Colonic mucosa (tissue), 4 donors: Measurements from ENCODE around the gene FAM221B. TPM values are rescaled to one million over a fixed set of nuclear protein-coding genes. Genes with fewer than 3 reads are reported as not detected.
A peak's percentile ranks its signal among the peaks of the same experiment; 100 is the strongest.

ENCODE experiments used
- DNase-seq: peaks from one replicate; pipeline ENCODE4 v3.0.0-alpha.2; 2020
- H3K27ac ChIP-seq: fragments of 200-600 bp; one replicate; pipeline ENCODE4 v1.8.0; 2021
- H3K27me3 ChIP-seq: fragments of 200-600 bp; one replicate; pipeline ENCODE4 v1.8.0; 2021
- H3K36me3 ChIP-seq: fragments of 200-600 bp; one replicate; pipeline ENCODE4 v1.8.0; 2021
- H3K4me1 ChIP-seq: fragments of 200-600 bp; one replicate; pipeline ENCODE4 v1.8.0; 2021; ENCODE audit warnings: mild to moderate bottlenecking
- H3K4me3 ChIP-seq: fragments of 200-600 bp; one replicate; pipeline ENCODE4 v1.8.0; 2021
- H3K9ac ChIP-seq, 2 donors: one replicate each; pipeline ENCODE4 v1.7.0; 2013; ENCODE audit warnings: control low read depth in 2 of 2, low read depth in 2 of 2, low read length in 2 of 2
- H3K9me3 ChIP-seq: fragments of 200-600 bp; one replicate; pipeline ENCODE4 v1.8.0; 2021
- CTCF ChIP-seq: fragments of 200-600 bp; IDR thresholded peaks from one replicate; pipeline ENCODE4 v1.8.0; 2022; ENCODE audit warnings: antibody characterized with exemption, mild to moderate bottlenecking
- intact Hi-C: fragments of 100-400 bp; cut with DNase I; formaldehyde crosslinking; loops from one replicate; pipeline ENCODE4 v1.14.1; 2022
- total RNA-seq, 2 donors: library from RNA; stranded (reverse); fragmentation: NEBNext Ultra II Directional in 1 of 2; extraction: Animal tissue kit (Norgen Biotek cat#: 25700) in 1 of 2; gene quantifications; one replicate each; pipeline ENCODE4 v1.2.1, GENCODE V29; 2021
- donor health status: healthy.
- donor health status: DM: no; HTN: no; CAD: no.
- donor health status: DM: no; HTN: no; CAD: no.

FAM221B gene
- total RNA-seq, 2 donors from 2014 or later: 0.05 TPM; not detected in 1

DNA sequence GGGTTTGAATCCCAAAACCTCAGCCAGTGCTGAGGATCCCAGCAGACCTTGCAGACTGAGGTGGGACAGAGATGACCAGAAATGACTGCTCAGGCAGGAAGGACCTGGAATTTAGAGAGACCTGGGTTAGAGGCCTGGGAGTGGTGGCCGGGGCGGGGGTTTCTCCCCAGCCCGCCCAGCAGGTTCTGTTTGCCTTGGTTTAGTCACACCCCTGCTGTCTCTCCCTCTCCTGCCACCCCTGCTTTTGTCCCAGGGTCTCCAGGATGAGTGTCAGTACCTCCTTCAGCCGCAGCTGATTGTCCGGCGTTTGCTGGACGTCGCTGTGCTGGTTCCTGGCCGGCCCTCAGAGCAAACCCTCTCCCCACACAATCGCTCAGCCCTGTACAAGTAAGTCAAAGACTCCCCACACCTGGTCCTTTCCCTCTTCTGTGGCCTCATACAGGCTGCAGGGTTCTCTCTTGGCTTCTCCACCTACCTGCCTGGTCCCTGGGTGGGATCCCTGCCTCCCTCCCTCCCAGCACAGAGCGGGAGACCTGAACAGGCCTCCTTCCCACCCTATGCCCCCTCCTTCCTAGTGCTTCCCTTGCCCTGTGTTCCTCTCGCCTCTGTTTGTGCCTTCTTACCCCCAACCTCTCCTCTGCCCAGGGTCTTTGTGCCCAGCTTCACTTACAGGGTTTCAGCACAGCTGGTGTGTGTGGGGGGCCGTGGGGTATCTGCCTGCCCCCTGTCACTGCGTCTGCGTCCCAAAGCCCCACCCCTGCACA lies 12.5 kb upstream of the FAM221B start:
- no peak overlapping the region for H3K4me3 ChIP-seq
- H3K9me3 ChIP-seq: no peaks in the 10 kb centered on the region
- peaks cover 8% of the 10 kb centered on the region for H3K4me1 ChIP-seq
- no peak for TF ChIP-seq CTCF
- H3K27me3 ChIP-seq: no peaks in the 10 kb centered on the region
- H3K36me3 ChIP-seq: no peaks in the 10 kb centered on the region
- no peak overlapping the region for H3K9ac ChIP-seq
- intact Hi-C loops: no loop called here
- no peak overlapping the region for H3K27ac ChIP-seq
- no peak for DNase-seq

- H3K9me3 ChIP-seq: no peaks in the 10 kb centered on the region
- no peaks in the 10 kb centered on the region for H3K36me3 ChIP-seq
- no peaks in the 10 kb centered on the region for H3K27me3 ChIP-seq
- H3K4me1 ChIP-seq: peaks cover 11% of the 10 kb centered on the region
- no peak overlapping the region for H3K9ac ChIP-seq
- H3K27ac ChIP-seq: no peak overlapping the region
- DNase-seq: no peak
- H3K4me3 ChIP-seq: no peak overlapping the region
- intact Hi-C loops: no loop called here
- TF ChIP-seq CTCF: no peak
Observed at GRCh38 chr9:35839926-35840325, 11.4 kb upstream of the FAM221B start.

DNA sequence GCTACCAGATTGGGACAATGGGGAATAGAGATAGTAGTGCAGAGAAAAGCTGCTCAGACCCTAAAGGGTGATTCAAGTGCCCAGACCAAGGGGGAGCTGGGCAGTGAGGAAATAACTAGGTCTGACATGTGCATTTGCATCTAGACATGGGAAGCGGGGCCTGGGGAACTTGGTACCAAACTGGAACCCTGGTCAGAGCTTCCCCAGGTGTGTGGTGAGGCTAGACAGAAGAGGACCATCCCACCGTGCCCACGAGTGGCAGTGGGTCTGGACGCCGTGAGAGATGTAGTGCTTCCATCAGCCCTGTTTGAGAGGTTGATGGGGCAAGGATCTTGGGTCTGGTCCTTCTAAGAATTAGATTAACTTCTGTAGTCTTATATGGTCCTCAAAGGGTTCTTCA lies 8.1 kb upstream of the FAM221B start:
- H3K9me3 ChIP-seq: no peaks in the 10 kb centered on the region
- H3K27me3 ChIP-seq: no peaks in the 10 kb centered on the region
- no peaks in the 10 kb centered on the region for H3K36me3 ChIP-seq
- H3K27ac ChIP-seq: no peak overlapping the region
- H3K4me3 ChIP-seq: no peak overlapping the region
- TF ChIP-seq CTCF: no peak
- intact Hi-C loops: no loop called here
- H3K4me1 ChIP-seq: peaks cover 19% of the 10 kb centered on the region
- no peak overlapping the region for H3K9ac ChIP-seq
- DNase-seq: no peak

DNA sequence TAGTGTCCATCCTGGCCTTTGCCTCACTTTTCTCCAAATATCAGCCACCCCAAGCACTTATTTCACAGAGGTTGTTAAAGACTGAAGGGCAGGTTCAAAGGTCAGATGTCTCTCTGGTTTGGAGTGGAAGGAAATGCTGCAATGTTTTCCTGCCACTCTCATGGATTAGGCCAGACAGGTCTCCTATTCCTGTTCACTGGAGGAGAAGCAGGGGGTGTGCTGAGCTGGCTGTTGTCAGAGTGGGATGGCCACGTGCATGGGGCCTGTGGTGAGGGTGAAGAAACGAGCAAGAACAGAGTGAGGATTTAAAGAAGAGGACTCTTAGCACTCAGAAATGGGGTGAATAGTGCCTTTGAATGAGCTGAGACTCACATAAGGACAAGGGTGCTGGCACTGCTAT lies 7.2 kb upstream of the FAM221B start:
- H3K27me3 ChIP-seq: no peaks in the 10 kb centered on the region
- peak overlapping the region in 1 of 2 donors; percentile 14 for H3K9ac ChIP-seq
- TF ChIP-seq CTCF: no peak
- peak overlapping the region; percentile 33 for H3K27ac ChIP-seq
- peaks cover 19% of the 10 kb centered on the region for H3K4me1 ChIP-seq
- intact Hi-C loops: no loop called here
- no peaks in the 10 kb centered on the region for H3K36me3 ChIP-seq
- no peaks in the 10 kb centered on the region for H3K9me3 ChIP-seq
- H3K4me3 ChIP-seq: no peak overlapping the region
- no peak for DNase-seq

DNA sequence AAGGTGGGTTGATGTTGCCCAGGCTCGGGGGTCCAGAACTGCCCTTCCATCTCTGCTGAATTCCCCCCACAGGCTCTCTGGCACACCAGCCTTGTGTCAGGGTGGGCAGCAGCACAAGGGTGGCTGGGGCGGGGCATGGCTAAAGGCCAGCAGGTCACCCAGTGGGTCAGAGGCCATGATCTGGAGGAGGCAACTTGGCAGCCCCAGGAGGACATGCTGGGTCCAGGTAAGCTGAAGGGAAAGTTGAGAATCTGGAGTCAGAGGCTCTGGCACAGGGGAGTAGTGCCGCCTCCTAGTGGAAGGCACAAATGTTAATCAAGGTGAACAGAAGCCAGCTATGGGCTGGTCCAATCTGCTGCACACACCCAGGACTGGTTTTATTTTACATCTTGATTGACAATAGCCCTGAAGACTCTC lies 6.7 kb upstream of the FAM221B start:
- H3K27me3 ChIP-seq: no peaks in the 10 kb centered on the region
- peak; percentile 65 for DNase-seq
- no peak overlapping the region for H3K4me3 ChIP-seq
- H3K4me1 ChIP-seq: peaks cover 19% of the 10 kb centered on the region
- no peaks in the 10 kb centered on the region for H3K36me3 ChIP-seq
- intact Hi-C loops: no loop called here
- peak overlapping the region; percentile 33 for H3K27ac ChIP-seq
- TF ChIP-seq CTCF: peak; percentile 30
- no peaks in the 10 kb centered on the region for H3K9me3 ChIP-seq
- no peak overlapping the region for H3K9ac ChIP-seq
